GM18499 (cell line): ENCODE measurements around the gene PRDM16.

Source experiments
- ATAC-seq: cut with Tn5 transposase; IDR thresholded peaks from one replicate; pipeline ENCODE4 v1.9.1; 2021; ENCODE audit warnings: moderate number of reproducible peaks; ENCODE audit not compliant: insufficient read depth, unreplicated experiment

Gene PRDM16

GRCh38 chr1:3068564-3069431 lies at the start of gene PRDM16:
PRDM16 (plus strand) TSS chr1:3069203; CDS start chr1:3069260, 57 bp downstream.
- ATAC-seq: no peak

DNA sequence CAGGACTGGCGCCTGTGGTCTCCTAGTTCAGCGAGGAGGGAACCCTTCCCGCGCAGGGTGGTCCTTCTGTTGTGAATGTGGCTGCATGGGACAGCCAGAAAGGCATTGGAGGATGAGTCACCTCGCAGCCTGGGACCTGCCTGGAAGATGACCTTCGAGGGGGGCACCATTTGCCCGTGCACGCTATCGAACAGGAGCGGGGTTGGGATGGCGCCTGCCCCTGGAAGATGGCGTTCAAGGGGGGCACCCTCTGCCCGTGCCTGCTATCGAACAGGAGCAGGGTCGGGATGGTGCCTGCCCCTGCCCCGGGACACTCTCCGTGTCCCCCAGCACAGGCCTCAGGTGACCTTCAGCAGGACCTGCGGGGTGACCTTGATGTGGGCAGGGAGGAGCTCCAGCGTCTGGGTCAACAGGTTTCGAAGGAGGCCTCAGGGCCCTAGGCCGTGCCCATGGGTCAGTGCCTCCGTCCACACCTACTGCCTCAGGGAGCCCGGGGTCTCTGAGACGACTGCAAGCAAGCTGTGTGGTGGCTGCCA lies 49.4 kb upstream of the PRDM16 start:
- ATAC-seq: no peak

DNA sequence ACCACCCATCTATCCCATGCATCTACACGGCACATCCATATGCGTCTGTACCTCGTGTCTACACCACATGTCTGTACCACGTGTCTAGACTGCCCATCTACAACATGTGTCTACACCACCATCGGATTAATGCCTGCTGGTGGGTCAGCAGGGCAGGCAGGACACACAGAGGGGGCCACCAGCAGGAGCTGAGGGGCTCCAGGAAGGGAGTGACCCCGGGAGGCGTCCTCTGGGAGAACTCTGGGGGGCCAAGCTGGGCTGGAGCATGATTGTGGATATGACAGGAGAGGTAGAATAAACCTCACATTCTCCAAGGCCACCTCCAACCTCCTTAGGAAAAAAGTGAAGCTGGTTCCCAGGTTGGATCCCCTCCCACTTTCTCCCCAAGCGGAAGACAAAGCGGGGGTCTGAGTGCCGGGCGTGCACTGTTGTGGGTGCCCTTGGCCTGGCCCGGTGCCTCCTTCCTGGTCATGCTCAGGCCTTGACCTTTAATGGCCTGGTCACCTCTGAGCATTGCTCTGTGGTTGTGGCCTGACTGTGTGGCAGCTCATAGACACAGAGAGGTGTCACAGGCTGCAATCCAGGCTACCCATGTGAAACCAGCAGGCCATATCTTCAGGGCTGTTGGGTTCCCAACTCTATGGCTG lies 48.6 kb upstream of the PRDM16 start:
- ATAC-seq: no peak

- no peak for ATAC-seq
Observed at GRCh38 chr1:3021233-3021671, 47.8 kb upstream of the PRDM16 start, which contains the start of gene ACTRT2. ACTRT2 (plus strand) TSS chr1:3021467; CDS start chr1:3021687, 220 bp downstream.

GRCh38 chr1:3021801-3022401 lies 47.1 kb upstream of the PRDM16 start:
- ATAC-seq: no peak

DNA sequence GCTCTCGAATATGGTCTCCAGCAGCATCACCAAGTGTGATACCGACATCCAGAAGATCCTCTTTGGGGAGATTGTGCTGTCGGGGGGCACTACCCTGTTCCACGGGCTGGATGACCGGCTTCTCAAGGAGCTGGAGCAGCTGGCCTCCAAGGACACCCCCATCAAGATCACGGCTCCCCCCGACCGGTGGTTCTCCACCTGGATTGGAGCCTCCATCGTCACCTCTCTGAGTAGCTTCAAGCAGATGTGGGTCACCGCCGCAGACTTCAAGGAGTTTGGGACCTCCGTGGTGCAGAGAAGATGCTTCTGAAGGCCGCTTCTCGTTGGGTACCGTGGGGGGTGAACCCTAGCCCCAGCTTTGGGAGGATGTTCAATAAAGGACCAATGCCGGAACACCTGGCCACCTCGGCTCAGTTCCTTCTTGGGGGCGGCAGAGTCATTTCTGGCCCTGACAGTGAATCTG lies 46.5 kb upstream of the PRDM16 start:
- ATAC-seq: no peak

DNA sequence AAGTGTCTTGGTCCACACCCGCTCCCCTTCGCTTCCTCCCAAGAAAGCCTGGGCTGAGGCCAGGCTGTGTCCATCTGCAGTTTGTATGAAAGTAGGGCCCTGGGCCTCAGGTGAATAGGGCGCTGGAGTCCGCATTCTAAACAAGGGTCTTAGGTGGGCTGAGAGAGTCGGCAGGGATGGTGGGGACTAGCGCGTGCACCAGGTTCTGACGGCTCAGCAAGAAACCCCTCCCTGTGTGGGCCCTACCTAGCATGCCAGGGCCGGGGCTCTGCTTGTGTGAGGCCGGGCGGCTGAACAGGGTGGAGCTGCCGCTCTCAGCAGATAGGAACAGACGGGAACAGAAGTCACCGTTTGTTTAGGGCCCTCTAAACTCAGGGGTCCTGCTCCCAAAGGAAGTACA lies 46.0 kb upstream of the PRDM16 start:
- no peak for ATAC-seq

DNA sequence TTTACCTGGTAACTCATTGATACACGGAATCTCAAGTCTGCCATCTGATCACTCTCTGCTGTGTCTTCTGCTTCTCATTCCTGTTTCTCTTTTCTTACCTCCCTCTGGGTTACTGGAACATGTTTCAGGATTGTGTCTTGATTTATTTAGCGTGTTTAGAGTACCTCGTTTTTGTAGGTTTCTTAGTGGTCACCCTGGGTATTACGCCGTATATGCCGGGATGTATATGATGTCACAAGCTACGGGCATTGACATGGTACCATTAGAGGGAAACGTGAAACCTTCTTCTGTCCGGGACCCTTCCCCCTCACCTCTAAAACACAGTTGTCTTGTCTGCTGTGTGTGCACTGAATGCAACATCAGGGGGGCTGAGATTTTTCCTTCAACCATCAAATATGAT lies 45.0 kb upstream of the PRDM16 start:
- no peak for ATAC-seq

GRCh38 chr1:3024588-3024987 lies 44.4 kb upstream of the PRDM16 start:
- no peak for ATAC-seq

DNA sequence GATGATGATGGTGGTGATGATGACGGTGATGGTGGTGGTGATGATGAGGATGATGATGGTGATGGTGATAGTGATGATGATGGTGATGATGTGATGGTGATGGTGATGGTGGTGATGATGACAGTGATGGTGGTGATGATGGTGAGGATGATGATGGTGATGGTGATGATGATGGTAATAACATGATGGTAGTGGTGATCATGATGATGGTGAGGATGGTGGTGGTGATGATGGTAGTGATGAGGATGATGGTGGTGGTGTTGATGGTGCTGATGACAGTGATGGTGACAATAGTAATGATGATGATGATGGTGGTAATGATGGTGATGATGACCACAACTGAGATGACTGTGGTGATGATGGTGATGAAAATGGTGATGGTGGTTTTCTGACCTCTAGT lies 42.9 kb upstream of the PRDM16 start:
- no peak for ATAC-seq

DNA sequence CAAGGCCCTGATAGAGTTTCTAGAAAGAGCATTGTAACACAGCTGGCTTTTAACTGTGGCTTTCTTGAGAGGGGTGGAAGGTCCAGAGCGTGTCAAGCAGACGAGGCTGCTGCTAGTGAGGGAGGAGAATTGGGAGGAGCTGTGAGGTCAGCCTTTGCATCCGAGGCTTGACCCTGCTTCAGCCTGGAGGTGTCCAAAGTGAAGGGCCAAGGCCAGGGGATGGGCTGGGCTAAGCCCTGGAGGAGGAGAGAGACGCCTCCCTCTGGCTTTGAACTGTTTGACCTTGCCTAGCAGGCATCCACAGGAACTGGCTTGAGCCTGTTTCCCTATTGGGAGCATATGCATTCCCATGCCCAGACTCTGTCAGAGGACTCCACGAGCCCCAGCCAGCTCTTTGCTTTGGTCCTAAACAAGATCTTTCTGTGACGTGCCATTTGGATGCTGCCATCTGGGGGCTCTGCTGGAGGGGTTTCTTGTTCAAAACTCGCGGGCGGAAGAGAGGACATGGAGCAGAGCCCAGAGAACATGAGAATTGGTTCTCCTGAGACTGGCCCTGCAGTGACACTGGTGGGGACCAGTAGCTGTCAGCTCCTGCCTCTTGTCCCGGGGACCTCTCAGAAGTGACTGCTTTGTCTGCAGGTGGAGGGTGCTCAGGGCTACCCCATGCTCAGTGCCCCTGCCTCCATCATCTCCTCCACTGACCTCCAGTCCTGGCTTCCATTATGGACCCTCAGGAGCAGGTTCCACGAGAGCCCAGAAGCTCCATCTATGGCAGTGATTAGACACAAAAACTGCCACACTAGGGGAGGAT lies 42.2 kb upstream of the PRDM16 start:
- no peak for ATAC-seq

- no peak for ATAC-seq
Observed at GRCh38 chr1:3027611-3028371, 41.2 kb upstream of the PRDM16 start.

DNA sequence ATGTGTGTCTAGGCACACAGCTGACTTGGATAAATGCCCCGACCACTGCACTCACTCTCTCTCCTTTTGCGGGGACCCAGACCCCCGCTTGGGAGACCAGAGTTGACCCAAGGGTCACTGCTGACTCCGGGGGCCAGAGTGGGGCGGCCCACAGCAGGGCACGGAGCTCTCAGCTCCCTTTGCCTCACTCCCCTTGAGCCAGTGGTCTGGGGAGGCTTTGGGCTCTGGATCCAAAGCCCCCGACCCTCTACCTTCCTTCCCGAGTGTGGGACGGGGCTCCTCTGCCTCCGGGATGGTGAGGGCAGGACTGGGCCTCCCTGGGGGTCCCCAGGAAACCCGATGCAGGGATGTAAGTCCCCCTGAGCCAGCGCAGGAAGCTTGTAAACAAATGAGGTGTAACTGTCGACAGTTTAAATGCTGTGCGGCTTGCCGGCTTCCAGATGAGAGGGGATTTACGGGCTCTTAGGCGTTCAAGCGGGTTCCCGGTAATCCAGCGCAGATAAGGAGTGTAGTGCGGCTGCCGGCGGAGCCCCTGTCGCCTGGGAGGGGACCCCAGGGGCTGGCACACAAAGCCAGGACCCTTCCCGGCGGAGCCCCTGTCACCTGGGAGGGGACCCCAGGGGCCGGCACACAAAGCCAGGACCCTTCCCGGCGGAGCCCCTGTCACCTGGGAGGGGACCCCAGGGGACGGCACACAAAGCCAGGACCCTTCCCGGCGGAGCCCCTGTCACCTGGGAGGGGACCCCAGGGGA lies 40.3 kb upstream of the PRDM16 start:
- ATAC-seq: no peak

DNA sequence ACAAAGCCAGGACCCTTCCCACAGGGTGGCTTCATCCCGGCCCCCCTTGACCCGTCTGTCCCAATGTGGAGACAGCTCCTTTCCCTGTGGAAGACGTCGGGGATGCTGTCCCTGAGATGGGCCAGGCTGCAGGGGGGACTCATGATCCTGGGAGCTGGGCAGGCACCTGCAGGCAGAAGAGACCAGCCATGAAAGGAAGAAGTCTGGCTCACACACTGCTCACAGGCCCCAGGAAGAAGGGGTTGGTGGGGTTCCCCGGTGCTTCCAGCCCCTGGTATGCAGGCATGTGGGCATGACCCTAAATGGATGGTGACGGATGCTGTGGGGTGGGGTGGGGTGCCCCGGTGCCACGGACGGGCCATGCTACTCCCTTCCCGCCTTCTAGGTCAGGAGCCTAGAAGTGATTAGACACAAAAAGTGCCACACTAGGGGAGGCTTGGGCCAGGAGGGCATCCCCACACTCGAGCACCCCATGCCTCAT lies 39.5 kb upstream of the PRDM16 start:
- no peak for ATAC-seq

DNA sequence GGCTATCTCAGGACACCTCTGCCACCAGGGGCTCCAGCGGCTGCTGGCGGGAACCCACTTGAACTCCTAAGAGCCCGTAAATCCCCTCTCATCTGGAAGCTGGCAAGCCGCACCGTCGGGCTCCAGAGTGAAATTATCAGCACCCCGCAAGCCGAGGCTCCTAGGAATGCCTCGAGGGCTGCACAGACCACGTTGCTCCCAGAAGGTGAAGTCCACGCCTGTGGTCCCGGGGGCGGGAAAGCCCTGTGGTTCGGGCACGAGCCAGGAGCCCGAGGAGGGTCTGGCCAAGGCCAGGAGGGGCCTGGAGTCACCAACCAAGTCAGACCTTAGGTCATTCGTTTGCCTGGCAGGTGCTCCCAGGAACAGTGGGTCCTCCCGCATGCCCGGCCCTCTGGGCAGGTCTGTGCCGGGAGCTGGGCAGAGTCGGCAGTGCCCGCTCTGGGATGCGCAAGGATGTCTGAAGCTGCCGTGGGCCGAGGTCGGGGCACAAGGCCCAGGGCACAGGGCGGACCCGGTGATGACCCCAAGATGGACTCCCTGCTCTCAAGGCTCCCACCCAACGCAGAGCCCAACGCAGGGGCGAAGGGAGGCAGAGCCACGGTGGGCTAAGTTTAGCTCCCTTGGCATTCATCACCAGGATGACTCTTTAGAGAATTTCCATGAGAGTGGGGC lies 38.9 kb upstream of the PRDM16 start:
- no peak for ATAC-seq

GRCh38 chr1:3030663-3031381 lies 38.2 kb upstream of the PRDM16 start:
- no peak for ATAC-seq
